LNCAP (cell line): ENCODE data around the gene ANOS1.
A peak's percentile ranks its signal among the peaks of the same experiment; 100 is the strongest.

Experiments
- CTCF ChIP-seq: fragments of 450-650 bp; IDR thresholded peaks from 2 replicates; pipeline ENCODE4 v1.5.1; 2017; ENCODE audit warnings: mild to moderate bottlenecking

The ANOS1 gene

GRCh38 chrX:8731559-8732395, at the start of gene ANOS1:
Gene ANOS1 (minus strand): TSS chrX:8732137. CDS start chrX:8732036, 101 bp downstream.
- no peak for TF ChIP-seq CTCF

- no peak for TF ChIP-seq CTCF
Observed at GRCh38 chrX:8773117-8773516, 41.2 kb upstream of the ANOS1 start.

- no peak for TF ChIP-seq CTCF
Observed at GRCh38 chrX:8760021-8760420, 28.1 kb upstream of the ANOS1 start.

- TF ChIP-seq CTCF = no peak
Observed at GRCh38 chrX:8755813-8756212, 23.9 kb upstream of the ANOS1 start.

GRCh38 chrX:8755116-8755515, 23.2 kb upstream of the ANOS1 start:
- TF ChIP-seq CTCF = peak; percentile 20; the same call in 1 of the 2 replicates

GRCh38 chrX:8749697-8750096, 17.8 kb upstream of the ANOS1 start:
- TF ChIP-seq CTCF = no peak

GRCh38 chrX:8748855-8749254, 16.9 kb upstream of the ANOS1 start:
- TF ChIP-seq CTCF = peak; percentile 49
